Measurements from ENCODE around the gene PLCH1.

Gene PLCH1

GRCh38 chr3:155744010-155744625 lies 753 bp downstream of the PLCH1 start (continued):
- TF ChIP-seq PRDM10 (tag by site-specific recombination; IDR thresholded peaks at IDR 0.05): peak; percentile 73
- no peak for TF ChIP-seq ZNF354C (tag by site-specific recombination; IDR thresholded peaks at IDR 0.05; ENCODE audit: borderline replicate concordance, low read depth)
- TF ChIP-seq, protein P1, sequence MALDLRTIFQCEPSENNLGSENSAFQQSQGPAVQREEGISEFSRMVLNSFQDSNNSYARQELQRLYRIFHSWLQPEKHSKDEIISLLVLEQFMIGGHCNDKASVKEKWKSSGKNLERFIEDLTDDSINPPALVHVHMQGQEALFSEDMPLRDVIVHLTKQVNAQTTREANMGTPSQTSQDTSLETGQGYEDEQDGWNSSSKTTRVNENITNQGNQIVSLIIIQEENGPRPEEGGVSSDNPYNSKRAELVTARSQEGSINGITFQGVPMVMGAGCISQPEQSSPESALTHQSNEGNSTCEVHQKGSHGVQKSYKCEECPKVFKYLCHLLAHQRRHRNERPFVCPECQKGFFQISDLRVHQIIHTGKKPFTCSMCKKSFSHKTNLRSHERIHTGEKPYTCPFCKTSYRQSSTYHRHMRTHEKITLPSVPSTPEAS (tag by site-specific recombination; IDR thresholded peaks at IDR 0.05): no peak
- TF ChIP-seq ZNF433 (tag by site-specific recombination; IDR thresholded peaks at IDR 0.05; ENCODE audit: low read depth): no peak
- TF ChIP-seq ZNF843 (tag by site-specific recombination; IDR thresholded peaks at IDR 0.05): no peak
- no peak for TF ChIP-seq ZNF777 (tag by site-specific recombination; IDR thresholded peaks at IDR 0.05; ENCODE audit: borderline replicate concordance)
- no peak; the same call in 1 of the 2 replicates for TF ChIP-seq ZFP69B (tag by site-specific recombination; IDR thresholded peaks at IDR 0.05)

GRCh38 chr3:155743606-155744005 lies 1.3 kb downstream of the PLCH1 start:
- Histone ChIP-seq H3K27ac (ENCODE audit: extremely low read depth, low read depth, low read length) (no peak overlapping the region), H3K4me1 (ENCODE audit: control insufficient read depth, insufficient read depth, low read length) (peaks cover 16% of the 10 kb centered on the region)
- CTCF ChIA-PET: no interaction called here

DNA sequence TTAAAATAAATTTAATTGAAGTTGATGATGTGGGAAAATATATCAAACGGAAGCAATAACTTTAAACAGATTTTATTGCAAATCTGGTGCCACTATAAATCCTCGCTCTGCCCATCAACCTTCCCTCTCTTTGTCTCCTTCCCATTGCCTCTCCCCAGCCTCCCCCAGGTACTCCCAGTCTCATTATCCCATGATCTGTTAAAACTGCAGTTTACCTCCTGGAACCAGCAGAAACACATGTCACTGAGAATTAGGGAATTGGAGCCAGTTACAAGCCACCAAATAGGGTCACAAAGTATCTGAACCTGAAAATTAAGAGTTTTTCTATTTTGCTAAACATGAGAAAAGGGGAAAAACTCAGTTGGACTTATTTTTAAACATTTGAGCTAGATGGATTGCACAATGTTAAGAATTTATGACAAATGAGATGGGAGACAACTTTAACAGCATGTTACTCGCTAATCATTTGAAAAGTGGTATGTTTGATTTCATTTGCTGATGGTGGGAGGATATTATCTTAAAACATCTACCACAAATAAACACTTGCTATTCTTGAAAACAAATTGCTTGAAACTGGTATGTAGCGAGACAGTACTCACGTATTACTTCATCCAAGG lies 2.4 kb downstream of the PLCH1 start:
- Histone ChIP-seq H3K4me1 (ENCODE audit: control insufficient read depth, insufficient read depth, low read length) (peaks cover 6% of the 10 kb centered on the region; the same call in 1 of the 2 replicates), H3K36me3 (ENCODE audit: control insufficient read depth in 2 of 2, insufficient read depth in 1 of 2, low read length in 2 of 2) (no peaks in the 10 kb centered on the region), H3K9me3 (ENCODE audit: control insufficient read depth, insufficient read depth, low read depth, low read length) (no peaks in the 10 kb centered on the region), H3K27ac (ENCODE audit: extremely low read depth, low read depth, low read length) (no peak overlapping the region), H3K4me3 (ENCODE audit: low read depth, low read length) (no peak overlapping the region)
- ChIA-PET POLR2A (no interaction called here), CTCF (interaction anchor here (0.6 kb wide), 1 partner anchor 128 kb away, joined by 7 read pairs; no protein-coding TSS in a partner anchor)
- TF ChIP-seq ZFP41 (tag by site-specific recombination; IDR thresholded peaks at IDR 0.05; ENCODE audit: borderline replicate concordance) (no peak), SP7 (tag by site-specific recombination; IDR thresholded peaks at IDR 0.05) (no peak), WT1 (tag by site-specific recombination; IDR thresholded peaks at IDR 0.05) (peak; percentile 68), ZBTB48 (tag by site-specific recombination; IDR thresholded peaks at IDR 0.05) (no peak), ZNF549 (tag by site-specific recombination; IDR thresholded peaks at IDR 0.05) (no peak)
- TF ChIP-seq, protein P2, sequence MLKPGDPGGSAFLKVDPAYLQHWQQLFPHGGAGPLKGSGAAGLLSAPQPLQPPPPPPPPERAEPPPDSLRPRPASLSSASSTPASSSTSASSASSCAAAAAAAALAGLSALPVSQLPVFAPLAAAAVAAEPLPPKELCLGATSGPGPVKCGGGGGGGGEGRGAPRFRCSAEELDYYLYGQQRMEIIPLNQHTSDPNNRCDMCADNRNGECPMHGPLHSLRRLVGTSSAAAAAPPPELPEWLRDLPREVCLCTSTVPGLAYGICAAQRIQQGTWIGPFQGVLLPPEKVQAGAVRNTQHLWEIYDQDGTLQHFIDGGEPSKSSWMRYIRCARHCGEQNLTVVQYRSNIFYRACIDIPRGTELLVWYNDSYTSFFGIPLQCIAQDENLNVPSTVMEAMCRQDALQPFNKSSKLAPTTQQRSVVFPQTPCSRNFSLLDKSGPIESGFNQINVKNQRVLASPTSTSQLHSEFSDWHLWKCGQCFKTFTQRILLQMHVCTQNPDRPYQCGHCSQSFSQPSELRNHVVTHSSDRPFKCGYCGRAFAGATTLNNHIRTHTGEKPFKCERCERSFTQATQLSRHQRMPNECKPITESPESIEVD (tag by site-specific recombination; IDR thresholded peaks at IDR 0.05): peak; percentile 90
- TF ChIP-seq, protein P3, sequence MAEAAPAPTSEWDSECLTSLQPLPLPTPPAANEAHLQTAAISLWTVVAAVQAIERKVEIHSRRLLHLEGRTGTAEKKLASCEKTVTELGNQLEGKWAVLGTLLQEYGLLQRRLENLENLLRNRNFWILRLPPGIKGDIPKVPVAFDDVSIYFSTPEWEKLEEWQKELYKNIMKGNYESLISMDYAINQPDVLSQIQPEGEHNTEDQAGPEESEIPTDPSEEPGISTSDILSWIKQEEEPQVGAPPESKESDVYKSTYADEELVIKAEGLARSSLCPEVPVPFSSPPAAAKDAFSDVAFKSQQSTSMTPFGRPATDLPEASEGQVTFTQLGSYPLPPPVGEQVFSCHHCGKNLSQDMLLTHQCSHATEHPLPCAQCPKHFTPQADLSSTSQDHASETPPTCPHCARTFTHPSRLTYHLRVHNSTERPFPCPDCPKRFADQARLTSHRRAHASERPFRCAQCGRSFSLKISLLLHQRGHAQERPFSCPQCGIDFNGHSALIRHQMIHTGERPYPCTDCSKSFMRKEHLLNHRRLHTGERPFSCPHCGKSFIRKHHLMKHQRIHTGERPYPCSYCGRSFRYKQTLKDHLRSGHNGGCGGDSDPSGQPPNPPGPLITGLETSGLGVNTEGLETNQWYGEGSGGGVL (tag by site-specific recombination; IDR thresholded peaks at IDR 0.05): peak; percentile 49

More at GRCh38 chr3:155743606-155744005, 1.3 kb downstream of the PLCH1 start:
- no peaks in the 10 kb centered on the region for H3K9me3 ChIP-seq (ENCODE audit: control insufficient read depth, insufficient read depth, low read depth, low read length)
- TF ChIP-seq ZNF600 (tag by site-specific recombination; IDR thresholded peaks at IDR 0.05) (0 out of 2 replicates have a peak, but pooled peaks have one; percentile 1), ZNF266 (tag by site-specific recombination; IDR thresholded peaks at IDR 0.05; ENCODE audit: low read depth) (no peak)
- H3K4me3 ChIP-seq (ENCODE audit: low read depth, low read length): peak overlapping the region; percentile 94
- no peaks in the 10 kb centered on the region for H3K36me3 ChIP-seq (ENCODE audit: control insufficient read depth in 2 of 2, insufficient read depth in 1 of 2, low read length in 2 of 2)
- POLR2A ChIA-PET: interaction anchor here (1.0 kb wide), 1 partner anchor 102 kb away, joined by 4 read pairs; no protein-coding TSS in a partner anchor
